ENCODE data around the gene AIFM2.

The AIFM2 gene

DNA sequence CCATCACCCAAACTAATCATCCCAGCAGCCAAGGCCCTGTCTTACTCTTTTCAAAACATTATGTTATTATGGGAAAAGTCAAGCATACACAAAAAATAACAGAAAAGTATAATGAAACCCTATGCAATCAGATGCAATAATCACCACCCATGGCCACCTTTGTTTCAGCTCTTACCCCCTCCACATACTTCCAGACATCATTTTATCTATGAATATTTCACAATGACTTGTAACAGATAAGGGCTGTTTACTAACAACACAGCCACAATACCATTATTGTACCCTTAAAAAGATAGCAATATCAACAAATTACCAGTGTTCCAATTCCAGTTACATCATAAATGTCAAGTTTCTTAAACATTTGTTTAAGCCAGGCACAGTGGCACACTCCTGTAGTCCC, 35.2 kb downstream of the AIFM2 start:
- H3K27me3 ChIP-seq (ENCODE audit: insufficient read depth, low read length): no peaks in the 10 kb centered on the region
- no peaks in the 10 kb centered on the region for H3K9me3 ChIP-seq (ENCODE audit: insufficient read depth, low read depth, low read length)
- no peak overlapping the region for H3K27ac ChIP-seq (ENCODE audit: low read length)
- no peak overlapping the region for H3K4me3 ChIP-seq (ENCODE audit: low read length)
- H3K36me3 ChIP-seq (ENCODE audit: insufficient read depth, low read depth, low read length): peaks cover 62% of the 10 kb centered on the region
- no peak overlapping the region for H3K9ac ChIP-seq (ENCODE audit: low read depth, low read length)
- H3K4me1 ChIP-seq (ENCODE audit: insufficient read depth, low read length): no peaks in the 10 kb centered on the region

GRCh38 chr10:70096705-70097420, 35.8 kb downstream of the AIFM2 start:
- Histone ChIP-seq H3K27ac (ENCODE audit: low read length) (no peak overlapping the region), H3K27me3 (ENCODE audit: insufficient read depth, low read length) (no peaks in the 10 kb centered on the region), H3K9me3 (ENCODE audit: insufficient read depth, low read depth, low read length) (no peaks in the 10 kb centered on the region), H3K4me3 (ENCODE audit: low read length) (no peak overlapping the region), H3K36me3 (ENCODE audit: insufficient read depth, low read depth, low read length) (peaks cover 65% of the 10 kb centered on the region), H3K4me1 (ENCODE audit: insufficient read depth, low read length) (no peaks in the 10 kb centered on the region), H3K9ac (ENCODE audit: low read depth, low read length) (no peak overlapping the region)

- Histone ChIP-seq H3K27ac (ENCODE audit: low read length) (no peak overlapping the region), H3K4me1 (ENCODE audit: insufficient read depth, low read length) (no peaks in the 10 kb centered on the region), H3K9me3 (ENCODE audit: insufficient read depth, low read depth, low read length) (no peaks in the 10 kb centered on the region), H3K27me3 (ENCODE audit: insufficient read depth, low read length) (no peaks in the 10 kb centered on the region), H3K9ac (ENCODE audit: low read depth, low read length) (no peak overlapping the region), H3K36me3 (ENCODE audit: insufficient read depth, low read depth, low read length) (peaks cover 63% of the 10 kb centered on the region), H3K4me3 (ENCODE audit: low read length) (no peak overlapping the region)
Measured at GRCh38 chr10:70096016-70096704, 36.5 kb downstream of the AIFM2 start.

- H3K9ac ChIP-seq (ENCODE audit: low read depth, low read length): no peak overlapping the region
Measured at GRCh38 chr10:70094250-70094649, 38.4 kb downstream of the AIFM2 start.

DNA sequence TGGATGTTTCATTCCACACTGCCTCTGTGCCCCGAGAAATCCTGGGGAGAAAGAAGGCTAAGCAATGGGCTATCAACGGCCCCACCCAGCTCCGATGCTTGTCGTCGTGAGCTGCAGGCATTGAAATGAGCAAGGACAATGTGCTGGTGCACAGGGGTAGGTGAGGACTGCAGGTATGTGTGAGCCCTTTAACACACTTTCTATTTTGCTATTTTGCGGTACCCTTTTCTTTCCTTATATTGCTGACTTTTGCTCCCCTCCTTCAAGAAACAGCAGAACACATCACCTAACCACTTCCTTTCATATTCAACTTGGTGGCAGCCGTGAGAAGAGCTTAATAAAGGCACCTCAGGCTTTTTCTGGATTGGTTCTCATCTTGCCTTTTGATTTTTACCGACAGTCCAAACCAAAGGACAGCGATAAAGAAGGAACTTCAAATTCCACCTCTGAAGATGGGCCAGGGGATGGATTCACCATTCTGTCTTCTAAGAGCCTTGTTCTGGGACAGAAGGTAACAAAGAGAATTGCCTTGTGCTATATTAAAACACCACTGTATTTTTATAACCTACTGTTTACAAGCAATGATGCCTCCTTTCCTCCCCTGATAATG, 39.2 kb downstream of the AIFM2 start:
- no peaks in the 10 kb centered on the region for H3K9me3 ChIP-seq (ENCODE audit: insufficient read depth, low read depth, low read length)
- no peak overlapping the region for H3K4me3 ChIP-seq (ENCODE audit: low read length)
- no peaks in the 10 kb centered on the region for H3K4me1 ChIP-seq (ENCODE audit: insufficient read depth, low read length)
- H3K27ac ChIP-seq (ENCODE audit: low read length): no peak overlapping the region
- peaks cover 52% of the 10 kb centered on the region for H3K36me3 ChIP-seq (ENCODE audit: insufficient read depth, low read depth, low read length)
- no peak overlapping the region for H3K9ac ChIP-seq (ENCODE audit: low read depth, low read length)
- H3K27me3 ChIP-seq (ENCODE audit: insufficient read depth, low read length): no peaks in the 10 kb centered on the region

More at GRCh38 chr10:70094250-70094649, 38.4 kb downstream of the AIFM2 start:
- H3K27ac ChIP-seq (ENCODE audit: low read length): no peak overlapping the region
- no peaks in the 10 kb centered on the region for H3K4me1 ChIP-seq (ENCODE audit: insufficient read depth, low read length)
- H3K4me3 ChIP-seq (ENCODE audit: low read length): no peak overlapping the region
- peaks cover 57% of the 10 kb centered on the region for H3K36me3 ChIP-seq (ENCODE audit: insufficient read depth, low read depth, low read length)
- H3K9me3 ChIP-seq (ENCODE audit: insufficient read depth, low read depth, low read length): no peaks in the 10 kb centered on the region
- H3K27me3 ChIP-seq (ENCODE audit: insufficient read depth, low read length): no peaks in the 10 kb centered on the region

DNA sequence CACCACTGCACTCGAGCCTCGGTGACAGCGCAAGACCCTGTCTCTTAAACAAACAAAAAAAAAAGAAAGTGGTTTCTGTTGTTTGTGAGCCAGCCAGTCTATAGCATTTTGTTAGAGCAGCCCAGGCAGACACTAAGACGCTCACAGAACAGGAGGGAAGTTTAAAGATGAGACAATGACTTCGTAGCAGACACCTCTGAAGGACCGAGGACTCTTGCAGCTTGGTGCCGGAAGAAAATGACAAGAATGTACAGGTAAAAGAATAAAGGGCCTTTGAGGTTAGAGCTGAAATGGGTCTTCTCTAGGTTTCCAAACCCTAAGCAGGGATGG, 40.3 kb downstream of the AIFM2 start:
- Histone ChIP-seq H3K4me3 (ENCODE audit: low read length) (no peak overlapping the region), H3K27me3 (ENCODE audit: insufficient read depth, low read length) (no peaks in the 10 kb centered on the region), H3K9ac (ENCODE audit: low read depth, low read length) (no peak overlapping the region), H3K9me3 (ENCODE audit: insufficient read depth, low read depth, low read length) (no peaks in the 10 kb centered on the region), H3K27ac (ENCODE audit: low read length) (no peak overlapping the region), H3K4me1 (ENCODE audit: insufficient read depth, low read length) (no peaks in the 10 kb centered on the region), H3K36me3 (ENCODE audit: insufficient read depth, low read depth, low read length) (peaks cover 52% of the 10 kb centered on the region)

DNA sequence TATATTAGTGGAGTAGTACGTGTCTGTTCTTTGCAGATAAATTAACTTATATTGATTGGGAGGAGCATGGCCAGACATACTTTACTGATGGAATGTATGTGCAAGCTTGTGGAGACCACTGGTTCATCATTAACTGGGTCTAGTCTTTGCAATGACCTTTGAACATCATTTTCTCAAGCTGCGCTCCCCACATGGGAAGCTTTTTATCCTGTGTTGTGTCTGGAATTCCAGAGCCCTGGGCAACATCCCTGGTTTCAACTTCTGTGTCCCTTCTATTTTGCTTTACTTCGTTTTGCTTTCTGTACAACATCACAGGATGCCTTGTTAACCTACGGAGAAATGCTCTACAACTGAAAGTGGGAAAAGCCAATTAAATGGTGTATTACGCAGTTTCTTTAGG, 41.7 kb downstream of the AIFM2 start:
- no peaks in the 10 kb centered on the region for H3K9me3 ChIP-seq (ENCODE audit: insufficient read depth, low read depth, low read length)
- no peaks in the 10 kb centered on the region for H3K4me1 ChIP-seq (ENCODE audit: insufficient read depth, low read length)
- no peak overlapping the region for H3K9ac ChIP-seq (ENCODE audit: low read depth, low read length)
- no peaks in the 10 kb centered on the region for H3K27me3 ChIP-seq (ENCODE audit: insufficient read depth, low read length)
- no peak overlapping the region for H3K4me3 ChIP-seq (ENCODE audit: low read length)
- H3K27ac ChIP-seq (ENCODE audit: low read length): no peak overlapping the region
- peaks cover 45% of the 10 kb centered on the region for H3K36me3 ChIP-seq (ENCODE audit: insufficient read depth, low read depth, low read length)

DNA sequence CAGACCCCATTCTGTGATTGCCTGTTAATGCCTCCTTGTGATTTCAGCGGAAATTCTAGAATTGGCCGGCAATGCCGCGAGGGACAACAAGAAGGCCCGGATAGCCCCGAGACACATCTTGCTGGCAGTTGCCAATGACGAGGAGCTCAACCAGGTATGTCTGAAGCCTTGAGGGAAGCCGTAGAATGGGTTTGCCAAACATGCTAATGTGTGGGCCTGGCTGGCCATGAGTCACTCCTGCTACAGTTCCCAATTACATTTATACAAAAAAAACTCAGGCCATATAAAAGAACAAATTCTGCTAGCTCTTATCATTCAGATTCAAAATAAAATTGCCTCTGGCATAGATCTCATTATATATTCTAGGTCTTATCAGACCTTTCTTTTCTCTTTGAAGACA, 42.6 kb downstream of the AIFM2 start:
- Histone ChIP-seq H3K9ac (ENCODE audit: low read depth, low read length) (no peak overlapping the region), H3K27ac (ENCODE audit: low read length) (no peak overlapping the region), H3K4me3 (ENCODE audit: low read length) (no peak overlapping the region), H3K4me1 (ENCODE audit: insufficient read depth, low read length) (no peaks in the 10 kb centered on the region), H3K36me3 (ENCODE audit: insufficient read depth, low read depth, low read length) (peaks cover 38% of the 10 kb centered on the region), H3K27me3 (ENCODE audit: insufficient read depth, low read length) (no peaks in the 10 kb centered on the region), H3K9me3 (ENCODE audit: insufficient read depth, low read depth, low read length) (no peaks in the 10 kb centered on the region)

DNA sequence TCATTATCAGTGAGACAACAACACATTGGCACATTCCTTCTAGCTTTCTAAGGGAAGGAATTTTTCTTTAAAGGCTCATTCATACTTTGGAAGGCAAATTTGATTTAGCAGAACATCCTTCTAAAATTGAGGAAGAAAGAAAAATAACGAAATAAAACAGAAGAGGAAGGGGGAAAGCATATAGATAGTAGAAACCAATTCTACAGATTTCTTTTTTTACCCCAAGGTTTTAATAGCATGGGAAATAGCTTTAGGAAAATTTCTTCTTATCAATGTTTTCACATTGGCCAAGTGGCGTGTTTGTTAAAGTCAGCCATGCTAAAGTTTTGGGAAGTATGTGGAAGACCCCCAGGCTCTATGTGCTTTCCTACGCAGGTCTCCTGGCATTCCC, 44.3 kb downstream of the AIFM2 start:
- Histone ChIP-seq H3K36me3 (ENCODE audit: insufficient read depth, low read depth, low read length) (peaks cover 24% of the 10 kb centered on the region), H3K4me3 (ENCODE audit: low read length) (no peak overlapping the region), H3K9me3 (ENCODE audit: insufficient read depth, low read depth, low read length) (no peaks in the 10 kb centered on the region), H3K4me1 (ENCODE audit: insufficient read depth, low read length) (no peaks in the 10 kb centered on the region), H3K27ac (ENCODE audit: low read length) (no peak overlapping the region), H3K9ac (ENCODE audit: low read depth, low read length) (no peak overlapping the region), H3K27me3 (ENCODE audit: insufficient read depth, low read length) (no peaks in the 10 kb centered on the region)

DNA sequence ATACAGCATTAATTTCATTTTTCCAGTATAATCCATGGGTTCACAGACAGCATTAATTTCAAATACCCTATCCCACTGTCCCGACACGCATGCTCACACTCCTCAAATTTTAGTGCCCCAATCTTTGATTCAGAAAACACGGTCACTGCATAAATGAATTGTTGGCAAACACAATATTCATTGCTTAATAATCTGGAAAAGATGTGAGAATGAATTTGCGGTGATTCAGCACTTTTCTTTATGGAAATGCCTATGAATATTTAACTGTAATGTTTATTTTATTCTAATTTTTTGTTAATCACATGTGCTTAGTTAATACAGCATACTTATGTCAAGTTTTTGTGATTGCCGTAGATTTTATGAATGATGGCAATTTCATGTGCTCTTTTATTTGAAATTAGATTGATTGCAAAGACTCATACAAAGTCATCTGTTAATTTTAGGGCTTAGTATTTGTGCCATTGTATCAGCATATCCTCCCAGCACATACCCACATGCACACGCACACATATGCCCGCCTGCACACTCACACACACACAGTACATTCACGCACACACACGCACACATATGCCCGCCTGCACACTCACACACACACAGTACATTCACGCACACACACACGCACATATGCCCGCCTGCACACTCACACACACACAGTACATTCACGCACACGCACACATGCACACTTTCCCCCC, 44.9 kb downstream of the AIFM2 start:
- no peak overlapping the region for H3K9ac ChIP-seq (ENCODE audit: low read depth, low read length)
- H3K27me3 ChIP-seq (ENCODE audit: insufficient read depth, low read length): no peaks in the 10 kb centered on the region
- no peak overlapping the region for H3K27ac ChIP-seq (ENCODE audit: low read length)
- H3K9me3 ChIP-seq (ENCODE audit: insufficient read depth, low read depth, low read length): no peaks in the 10 kb centered on the region
- H3K4me1 ChIP-seq (ENCODE audit: insufficient read depth, low read length): no peaks in the 10 kb centered on the region
- H3K36me3 ChIP-seq (ENCODE audit: insufficient read depth, low read depth, low read length): peaks cover 19% of the 10 kb centered on the region
- H3K4me3 ChIP-seq (ENCODE audit: low read length): no peak overlapping the region

- Histone ChIP-seq H3K36me3 (ENCODE audit: insufficient read depth, low read depth, low read length) (peaks cover 6% of the 10 kb centered on the region), H3K27ac (ENCODE audit: low read length) (no peak overlapping the region), H3K4me1 (ENCODE audit: insufficient read depth, low read length) (no peaks in the 10 kb centered on the region), H3K4me3 (ENCODE audit: low read length) (no peak overlapping the region), H3K9ac (ENCODE audit: low read depth, low read length) (no peak overlapping the region), H3K9me3 (ENCODE audit: insufficient read depth, low read depth, low read length) (no peaks in the 10 kb centered on the region), H3K27me3 (ENCODE audit: insufficient read depth, low read length) (no peaks in the 10 kb centered on the region)
Measured at GRCh38 chr10:70085975-70086613, 46.5 kb downstream of the AIFM2 start.
